Astrocyte of the spinal cord (primary cell): ENCODE data around the gene EEA1.
A peak's percentile ranks its signal among the peaks of the same experiment; 100 is the strongest.

Experiments used
- DNase-seq: peaks from one replicate; pipeline ENCODE4 v3.0.0; 2011; ENCODE audit warnings: low read depth, low spot score
- H3K4me3 ChIP-seq: 2 replicates; pipeline ENCODE4 v1.5.1; 2011; ENCODE audit warnings: low read depth, mild to moderate bottlenecking, low read length, moderate library complexity
- CTCF ChIP-seq: IDR thresholded peaks from 2 replicates; pipeline ENCODE4 v1.5.1; 2012; ENCODE audit warnings: low read depth, mild to moderate bottlenecking, low read length, inconsistent platforms
- in situ Hi-C: cut with HindIII; loops from 2 replicates; pipeline ENCODE4 v1.10.0; 2017; ENCODE audit warnings: low sequenced_read_pairs

EEA1 gene

GRCh38 chr12:92722897-92723296, 206.2 kb downstream of the EEA1 start:
- H3K4me3 ChIP-seq: no peak overlapping the region
- DNase-seq: no peak
- no peak for TF ChIP-seq CTCF
- in situ Hi-C loops: no loop called here

- in situ Hi-C loops: no loop called here
- no peak for DNase-seq
- no peak overlapping the region for H3K4me3 ChIP-seq
- no peak for TF ChIP-seq CTCF
These were observed 207.4 kb downstream of the EEA1 start for GRCh38 chr12:92721656-92722055.

DNA sequence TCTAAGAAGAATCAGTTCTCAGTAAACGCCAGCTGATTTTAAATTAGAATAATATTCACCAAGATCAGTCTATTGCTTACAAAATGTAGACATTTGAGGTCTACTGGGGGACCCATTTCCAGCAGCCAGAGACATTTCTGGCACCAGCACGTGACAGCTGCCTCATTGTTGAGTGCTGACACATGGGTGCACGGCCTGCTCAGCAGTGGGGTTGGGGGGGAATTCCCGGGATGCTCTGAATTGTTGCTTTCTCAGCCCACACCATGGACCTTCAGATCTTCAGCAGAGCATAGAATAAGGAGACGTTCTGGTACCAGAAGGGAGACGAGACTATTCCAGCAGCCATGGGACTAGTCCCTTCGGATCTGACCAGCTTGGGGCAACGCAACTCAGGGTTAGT, 208.0 kb downstream of the EEA1 start:
- in situ Hi-C loops: no loop called here
- no peak overlapping the region for H3K4me3 ChIP-seq
- no peak for TF ChIP-seq CTCF
- DNase-seq: peak; percentile 10
